GM11168 (cell line): ENCODE results near the gene ARX.

Experiments
- in situ Hi-C: fragments of 300-500 bp; cut with MboI; formaldehyde crosslinking; loops from one replicate; pipeline ENCODE4 v1.12.0; 2022; ENCODE audit warnings: low sequenced_read_pairs; ENCODE audit not compliant: unreplicated experiment

ARX gene

GRCh38 chrX:25003066-25003849 lies 12.5 kb downstream of the ARX start:
- in situ Hi-C loops: no loop called here

- in situ Hi-C loops: no loop called here
Observed at GRCh38 chrX:25002661-25003020, 13.1 kb downstream of the ARX start.

GRCh38 chrX:25001808-25002660 lies 13.7 kb downstream of the ARX start:
- in situ Hi-C loops: no loop called here

- in situ Hi-C loops: no loop called here
Observed at GRCh38 chrX:24999511-24999910, 16.3 kb downstream of the ARX start.

GRCh38 chrX:24996096-24996709 lies 19.6 kb downstream of the ARX start:
- in situ Hi-C loops: no loop called here

- in situ Hi-C loops: no loop called here
Observed at GRCh38 chrX:24993879-24994278, 21.9 kb downstream of the ARX start.

GRCh38 chrX:24990535-24990934 lies 25.2 kb downstream of the ARX start:
- in situ Hi-C loops: no loop called here

- in situ Hi-C loops: no loop called here
Observed at GRCh38 chrX:24988314-24988713, 27.5 kb downstream of the ARX start.

GRCh38 chrX:24987731-24988130 lies 28.0 kb downstream of the ARX start:
- in situ Hi-C loops: no loop called here

- in situ Hi-C loops: no loop called here
Observed at GRCh38 chrX:24985120-24985519, 30.6 kb downstream of the ARX start.

- in situ Hi-C loops: no loop called here
Observed at GRCh38 chrX:24983931-24984330, 31.8 kb downstream of the ARX start.

GRCh38 chrX:24982306-24982965 lies 33.3 kb downstream of the ARX start:
- in situ Hi-C loops: no loop called here

- in situ Hi-C loops: no loop called here
Observed at GRCh38 chrX:24981030-24981429, 34.7 kb downstream of the ARX start.

- in situ Hi-C loops: no loop called here
Observed at GRCh38 chrX:24979081-24979480, 36.7 kb downstream of the ARX start.

GRCh38 chrX:24969812-24970211 lies 46.0 kb downstream of the ARX start:
- in situ Hi-C loops: no loop called here

GRCh38 chrX:24965372-24965771 lies 50.4 kb downstream of the ARX start:
- in situ Hi-C loops: no loop called here

- in situ Hi-C loops: no loop called here
Observed at GRCh38 chrX:24963823-24964222, 51.9 kb downstream of the ARX start.

- in situ Hi-C loops: no loop called here
Observed at GRCh38 chrX:24961809-24962208, 54.0 kb downstream of the ARX start.

- in situ Hi-C loops: no loop called here
Observed at GRCh38 chrX:24956828-24957227, 58.9 kb downstream of the ARX start.

GRCh38 chrX:24955372-24955930 lies 60.3 kb downstream of the ARX start:
- in situ Hi-C loops: no loop called here
